ENCODE data around the gene CDC27. TPM values are rescaled to one million over a fixed set of nuclear protein-coding genes. Genes with fewer than 3 reads are reported as not detected.

Gene CDC27
- polyA plus RNA-seq, 1 donor (not counting 4 experiments of a cell fraction or from before 2014, with no cell fraction given) = 95.6 TPM

DNA sequence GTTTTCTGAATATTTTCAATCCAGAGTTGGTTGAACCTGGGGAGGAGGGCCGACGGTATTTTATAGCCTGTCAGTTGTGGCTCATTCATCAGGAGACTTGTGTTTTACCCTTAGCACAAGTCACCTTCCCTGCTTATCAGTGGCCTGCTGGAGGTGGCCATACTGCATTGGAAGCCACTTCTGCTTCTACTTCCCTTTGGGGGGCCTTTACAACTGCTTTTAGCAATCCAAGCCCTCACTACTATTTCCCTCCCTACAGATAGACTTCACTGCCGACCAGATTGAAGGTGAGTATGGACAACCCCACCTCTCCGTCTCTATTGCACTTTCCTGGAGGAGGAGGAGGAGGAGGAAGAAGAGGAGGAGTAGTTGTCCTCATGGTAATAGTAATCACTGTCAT is 24.4 kb upstream of the CDC27 start:
- no peaks in the 10 kb centered on the region for H3K36me3 ChIP-seq (ENCODE audit: control insufficient read depth in 2 of 2, extremely low read depth in 1 of 2, insufficient read depth in 2 of 2, low read length in 2 of 2)
- no peak overlapping the region for H3K4me2 ChIP-seq (ENCODE audit: control insufficient read depth, extremely low read depth, insufficient read depth, low read depth, low read length)
- H3K4me3 ChIP-seq (ENCODE audit: control insufficient read depth in 2 of 3, extremely low read depth in 1 of 3, insufficient read depth in 2 of 3, low read depth in 1 of 3, low read length in 3 of 3) = no peak overlapping the region
- TF ChIP-seq, protein P1, sequence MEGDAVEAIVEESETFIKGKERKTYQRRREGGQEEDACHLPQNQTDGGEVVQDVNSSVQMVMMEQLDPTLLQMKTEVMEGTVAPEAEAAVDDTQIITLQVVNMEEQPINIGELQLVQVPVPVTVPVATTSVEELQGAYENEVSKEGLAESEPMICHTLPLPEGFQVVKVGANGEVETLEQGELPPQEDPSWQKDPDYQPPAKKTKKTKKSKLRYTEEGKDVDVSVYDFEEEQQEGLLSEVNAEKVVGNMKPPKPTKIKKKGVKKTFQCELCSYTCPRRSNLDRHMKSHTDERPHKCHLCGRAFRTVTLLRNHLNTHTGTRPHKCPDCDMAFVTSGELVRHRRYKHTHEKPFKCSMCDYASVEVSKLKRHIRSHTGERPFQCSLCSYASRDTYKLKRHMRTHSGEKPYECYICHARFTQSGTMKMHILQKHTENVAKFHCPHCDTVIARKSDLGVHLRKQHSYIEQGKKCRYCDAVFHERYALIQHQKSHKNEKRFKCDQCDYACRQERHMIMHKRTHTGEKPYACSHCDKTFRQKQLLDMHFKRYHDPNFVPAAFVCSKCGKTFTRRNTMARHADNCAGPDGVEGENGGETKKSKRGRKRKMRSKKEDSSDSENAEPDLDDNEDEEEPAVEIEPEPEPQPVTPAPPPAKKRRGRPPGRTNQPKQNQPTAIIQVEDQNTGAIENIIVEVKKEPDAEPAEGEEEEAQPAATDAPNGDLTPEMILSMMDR (optimal IDR thresholded peaks at IDR 0.05 in 1 of 3, IDR thresholded peaks at IDR 0.05 in 1 of 3, conservative IDR thresholded peaks at IDR 0.05 in 1 of 3; ENCODE audit: extremely low read depth in 1 of 3, insufficient read depth in 2 of 3, low read length in 3 of 3) = no peak
- no peak for TF ChIP-seq EZH2 (IDR thresholded peaks at IDR 0.05; ENCODE audit: low read length)
- dilution Hi-C loops (cut with MboI; ENCODE audit: extremely low pct_ligation_motif_present, low sequenced_read_pairs) = no loop called here
- no peaks in the 10 kb centered on the region for H4K20me1 ChIP-seq (ENCODE audit: control insufficient read depth, extremely low read depth, insufficient read depth, low read length)
- H3K79me2 ChIP-seq (ENCODE audit: control insufficient read depth, insufficient read depth, low read length) = no peaks in the 10 kb centered on the region
- H3K9ac ChIP-seq (ENCODE audit: control insufficient read depth, extremely low read depth, insufficient read depth, low read length) = no peak overlapping the region
- no peaks in the 10 kb centered on the region for H3K27me3 ChIP-seq (ENCODE audit: control insufficient read depth, extremely low read depth, insufficient read depth, low read length)
- DNase-seq (ENCODE audit: low read depth, low spot score) (no peak), FAIRE-seq (no peak)
- H2AFZ ChIP-seq (ENCODE audit: control insufficient read depth, low read length) = no peak overlapping the region
- H3K9me3 ChIP-seq (ENCODE audit: control insufficient read depth, low read depth, low read length) = no peaks in the 10 kb centered on the region
- no peaks in the 10 kb centered on the region for H3K4me1 ChIP-seq (ENCODE audit: control insufficient read depth, extremely low read depth, insufficient read depth, low read length)
- no peaks in the 10 kb centered on the region for H3K9me1 ChIP-seq (ENCODE audit: control insufficient read depth, extremely low read depth, insufficient read depth, low read length)
- no peak overlapping the region for H3K27ac ChIP-seq (ENCODE audit: control insufficient read depth, insufficient read depth, low read length)

DNA sequence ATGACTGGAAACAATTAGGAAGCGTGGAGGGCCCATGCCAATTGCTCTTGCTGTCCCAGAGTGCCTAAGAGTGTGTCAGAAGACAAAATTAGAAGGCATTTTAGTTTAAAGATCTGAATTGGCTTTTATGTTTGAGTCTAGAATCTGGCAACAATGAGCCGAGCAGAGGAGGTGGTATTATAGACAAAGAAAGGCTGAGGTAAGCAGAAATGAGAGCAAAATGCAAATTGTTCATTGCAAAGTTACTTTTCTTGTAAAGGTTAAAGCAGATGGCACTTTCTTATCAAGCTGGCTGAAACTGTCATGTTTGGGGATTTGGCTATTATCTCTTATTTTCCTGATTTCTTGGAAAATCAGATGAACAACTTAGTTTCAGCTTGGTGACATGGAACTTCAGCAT is 23.4 kb upstream of the CDC27 start:
- Histone ChIP-seq H3K9me1 (ENCODE audit: control insufficient read depth, extremely low read depth, insufficient read depth, low read length) (no peaks in the 10 kb centered on the region), H3K4me2 (ENCODE audit: control insufficient read depth, extremely low read depth, insufficient read depth, low read depth, low read length) (no peak overlapping the region), H3K27me3 (ENCODE audit: control insufficient read depth, extremely low read depth, insufficient read depth, low read length) (no peaks in the 10 kb centered on the region), H2AFZ (ENCODE audit: control insufficient read depth, low read length) (no peak overlapping the region), H3K9me3 (ENCODE audit: control insufficient read depth, low read depth, low read length) (no peaks in the 10 kb centered on the region), H3K36me3 (ENCODE audit: control insufficient read depth in 2 of 2, extremely low read depth in 1 of 2, insufficient read depth in 2 of 2, low read length in 2 of 2) (no peaks in the 10 kb centered on the region), H3K9ac (ENCODE audit: control insufficient read depth, extremely low read depth, insufficient read depth, low read length) (no peak overlapping the region), H3K79me2 (ENCODE audit: control insufficient read depth, insufficient read depth, low read length) (no peaks in the 10 kb centered on the region), H3K4me3 (ENCODE audit: control insufficient read depth in 2 of 3, extremely low read depth in 1 of 3, insufficient read depth in 2 of 3, low read depth in 1 of 3, low read length in 3 of 3) (no peak overlapping the region), H3K27ac (ENCODE audit: control insufficient read depth, insufficient read depth, low read length) (no peak overlapping the region), H4K20me1 (ENCODE audit: control insufficient read depth, extremely low read depth, insufficient read depth, low read length) (no peaks in the 10 kb centered on the region), H3K4me1 (ENCODE audit: control insufficient read depth, extremely low read depth, insufficient read depth, low read length) (no peaks in the 10 kb centered on the region)
- no peak for FAIRE-seq
- no peak for TF ChIP-seq EZH2 (IDR thresholded peaks at IDR 0.05; ENCODE audit: low read length)
- TF ChIP-seq, protein P1 (optimal IDR thresholded peaks at IDR 0.05 in 1 of 3, IDR thresholded peaks at IDR 0.05 in 1 of 3, conservative IDR thresholded peaks at IDR 0.05 in 1 of 3; ENCODE audit: extremely low read depth in 1 of 3, insufficient read depth in 2 of 3, low read length in 3 of 3) = no peak
- dilution Hi-C loops (cut with MboI; ENCODE audit: extremely low pct_ligation_motif_present, low sequenced_read_pairs) = no loop called here
- no peak for DNase-seq (ENCODE audit: low read depth, low spot score)

Data from keratinocyte (primary cell).